GM19238 (cell line): ENCODE results near the gene JUP.

Experiments
- DNase-seq: peaks from one replicate; pipeline ENCODE4 v3.0.0; 2011; ENCODE audit warnings: low spot score; ENCODE audit not compliant: insufficient read length

The JUP gene

GRCh38 chr17:41810659-41811548 is 24.4 kb upstream of the JUP start:
- DNase-seq = no peak

GRCh38 chr17:41806685-41807445 is 20.4 kb upstream of the JUP start:
- DNase-seq = no peak

- no peak for DNase-seq
Observed at GRCh38 chr17:41803049-41804020, 16.8 kb upstream of the JUP start.

GRCh38 chr17:41801374-41802271 is 15.1 kb upstream of the JUP start:
- DNase-seq = peak; percentile 75

- DNase-seq = no peak
Observed at GRCh38 chr17:41800601-41801373, 14.3 kb upstream of the JUP start.

GRCh38 chr17:41799366-41799765 is 12.9 kb upstream of the JUP start:
- DNase-seq = no peak

- DNase-seq = no peak
Observed at GRCh38 chr17:41797377-41797776, 10.9 kb upstream of the JUP start.

GRCh38 chr17:41796121-41796895 is 9.8 kb upstream of the JUP start:
- no peak for DNase-seq

GRCh38 chr17:41794540-41794975 is 8.0 kb upstream of the JUP start:
- no peak for DNase-seq

- DNase-seq = no peak
Observed at GRCh38 chr17:41793784-41794539, 7.5 kb upstream of the JUP start.

GRCh38 chr17:41792845-41793783 is 6.6 kb upstream of the JUP start:
- no peak for DNase-seq

- DNase-seq = no peak
Observed at GRCh38 chr17:41787021-41787418, 509 bp upstream of the JUP start.

- no peak for DNase-seq
Observed at GRCh38 chr17:41785859-41786226, 668 bp downstream of the JUP start.

GRCh38 chr17:41785091-41785858 is 1.2 kb downstream of the JUP start:
- DNase-seq = no peak

GRCh38 chr17:41784207-41784744 is 2.2 kb downstream of the JUP start:
- DNase-seq = no peak

GRCh38 chr17:41782142-41782541 is 4.4 kb downstream of the JUP start:
- DNase-seq = no peak
